Measurements from ENCODE around the gene ART3.
"Not testable (repeated sequence)": the region's sequence is repeated elsewhere in the genome, so short reads cannot be mapped to it uniquely, and the experiment has no call there.

Gene ART3

GRCh38 chr4:76074468-76074867, at the start of gene ART3:
ART3 (plus strand) TSS chr4:76074709; CDS start chr4:76075890, 1,181 bp downstream.
- no peak for DNase-seq

- peak; percentile 32 for DNase-seq
Measured at GRCh38 chr4:76028350-76028765, 46.2 kb upstream of the ART3 start.

DNA sequence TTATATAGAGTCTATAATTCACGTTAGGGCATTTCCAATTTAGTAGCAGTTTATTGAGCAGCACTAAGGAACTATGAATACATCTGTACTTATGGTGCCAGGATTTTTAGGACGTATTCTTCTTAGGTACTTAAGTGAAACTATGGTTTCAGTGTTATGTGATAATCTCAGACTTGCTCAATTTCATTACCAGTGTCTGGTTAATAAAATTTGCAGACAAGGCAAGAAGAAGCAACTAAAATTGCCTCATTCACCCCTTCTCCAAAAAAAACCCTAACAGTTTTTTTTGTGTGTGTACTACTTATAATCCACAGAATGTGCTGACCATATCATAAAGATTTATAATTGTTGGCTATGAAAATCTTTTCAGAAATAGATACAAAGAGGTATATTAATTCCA, 45.2 kb upstream of the ART3 start:
- no peak for DNase-seq

DNA sequence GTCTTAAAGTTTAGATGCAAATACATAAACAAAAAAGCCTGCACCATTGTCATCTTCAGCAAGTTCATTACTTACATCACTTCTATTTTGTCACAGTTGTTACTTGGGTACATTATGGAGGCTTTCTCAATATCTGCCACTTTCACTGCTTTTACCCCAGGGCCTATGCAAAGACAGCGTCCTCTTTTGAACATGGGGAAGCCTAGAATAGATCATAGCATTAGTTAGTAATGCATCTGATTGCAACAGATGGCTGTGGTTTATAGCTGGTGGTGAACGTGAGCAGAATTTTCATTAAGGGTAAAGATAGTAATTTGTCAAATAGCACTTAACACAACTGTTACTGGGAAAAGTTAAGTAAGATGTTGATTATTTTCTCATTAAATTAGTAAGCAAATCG, 39.4 kb upstream of the ART3 start:
- no peak for DNase-seq

- DNase-seq = no peak
Measured at GRCh38 chr4:76035799-76036380, 38.6 kb upstream of the ART3 start, which contains the start of gene CXCL11. CXCL11 (minus strand) TSS chr4:76036070; CDS start chr4:76035987, 83 bp downstream.

DNA sequence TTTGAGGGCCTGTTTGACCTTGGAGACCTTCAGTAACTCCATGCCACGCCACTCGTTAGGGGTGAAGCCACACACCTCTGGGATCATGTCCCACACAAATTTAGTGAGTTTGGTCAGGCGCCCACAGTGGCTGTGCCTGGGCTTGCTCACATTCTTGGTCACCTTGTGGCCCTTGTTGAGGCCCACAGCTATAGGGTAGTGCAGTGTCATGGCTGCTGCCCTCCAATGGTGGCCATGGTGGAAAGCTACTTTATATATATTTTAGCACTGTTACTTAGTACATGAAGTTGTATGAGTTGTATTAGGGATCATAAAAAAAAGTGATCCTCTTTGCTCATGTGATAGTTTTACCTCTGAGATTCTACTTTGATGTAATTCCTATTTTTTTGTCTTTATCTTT, 37.7 kb upstream of the ART3 start:
- no peak for DNase-seq

- DNase-seq = peak; percentile 25
Measured at GRCh38 chr4:76042241-76042998, 32.1 kb upstream of the ART3 start.

DNA sequence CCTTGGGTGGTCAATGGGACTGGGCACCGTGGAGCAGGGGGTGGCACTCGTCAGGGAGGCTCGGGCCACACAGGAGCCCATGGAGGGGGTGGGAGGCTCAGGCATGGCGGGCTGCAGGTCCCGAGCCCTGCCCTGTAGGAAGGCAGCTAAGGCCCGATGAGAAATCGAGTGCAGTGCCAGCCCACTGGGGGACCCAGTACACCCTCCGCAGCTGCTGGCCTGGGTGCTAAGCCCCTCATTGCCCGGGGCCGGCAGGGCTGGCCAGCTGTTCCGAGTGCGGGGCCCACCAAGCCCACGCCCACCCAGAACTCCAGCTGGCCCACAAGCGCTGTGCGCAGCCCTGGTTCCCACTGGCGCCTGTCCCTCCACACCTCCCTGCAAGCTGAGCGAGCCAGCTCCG, 31.2 kb upstream of the ART3 start:
- DNase-seq = not testable (repeated sequence)

- not testable (repeated sequence) for DNase-seq
Measured at GRCh38 chr4:76044686-76045085, 29.8 kb upstream of the ART3 start.

GRCh38 chr4:76049860-76050416, 24.6 kb upstream of the ART3 start:
- not testable (repeated sequence) for DNase-seq

DNA sequence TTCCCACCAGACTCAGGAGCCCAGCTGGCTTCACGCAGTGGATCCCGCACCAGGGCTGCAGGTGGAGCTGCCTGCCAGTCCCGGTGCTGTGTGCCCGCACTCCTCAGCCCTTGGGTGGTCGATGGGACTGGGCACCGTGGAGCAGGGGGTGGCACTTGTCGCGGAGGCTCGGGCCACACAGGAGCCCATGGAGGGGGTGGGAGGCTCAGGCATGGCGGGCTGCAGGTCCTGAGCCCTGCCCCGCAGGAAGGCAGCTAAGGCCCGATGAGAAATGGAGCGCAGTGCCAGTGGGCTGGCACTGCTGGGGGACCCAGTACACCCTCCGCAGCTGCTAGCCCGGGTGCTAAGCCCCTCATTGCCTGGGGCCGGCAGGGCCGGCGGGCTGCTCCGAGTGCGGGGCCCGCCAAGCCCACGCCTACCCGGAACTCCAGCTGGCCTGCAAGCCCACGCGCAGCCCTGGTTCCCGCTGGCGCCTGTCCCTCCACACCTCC, 23.9 kb upstream of the ART3 start:
- not testable (repeated sequence) for DNase-seq

DNA sequence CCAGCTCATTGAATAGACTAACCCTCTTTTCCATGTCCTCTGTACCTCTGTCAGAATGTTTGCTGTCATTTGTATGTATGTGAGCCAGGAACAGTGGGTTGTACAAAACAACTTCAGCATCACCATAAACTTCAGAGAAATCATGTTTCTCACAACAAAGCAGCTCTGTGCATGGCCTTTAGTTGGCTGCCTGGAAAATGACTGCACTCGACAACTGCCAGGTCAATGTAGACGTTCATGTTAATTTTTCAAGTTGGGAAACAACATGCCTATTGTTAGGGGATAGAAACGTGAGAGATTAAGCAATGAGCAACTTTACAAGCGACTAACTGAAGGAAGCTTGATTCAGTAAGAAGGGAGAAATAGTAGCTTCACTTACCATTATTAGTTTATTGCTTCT, 20.8 kb upstream of the ART3 start:
- DNase-seq = no peak

DNA sequence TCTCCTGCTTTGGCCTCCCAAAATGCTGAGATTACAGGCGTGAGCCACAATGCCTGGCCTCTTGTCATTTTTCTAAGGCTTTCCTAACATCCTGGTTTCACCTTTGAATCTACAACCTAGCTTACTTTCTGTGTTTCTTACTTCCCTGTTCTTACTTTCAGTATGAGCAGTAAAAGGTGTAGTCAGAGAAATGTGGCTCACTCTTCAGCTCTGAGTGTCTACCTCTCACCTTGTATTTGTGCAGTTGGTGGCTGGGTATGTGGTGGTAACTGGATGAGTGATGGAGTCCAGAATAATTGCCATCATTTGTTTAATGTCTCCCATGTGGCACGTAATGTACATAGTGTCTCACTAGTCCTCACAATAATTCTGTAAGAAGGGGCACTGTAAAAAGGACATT, 19.5 kb upstream of the ART3 start:
- no peak for DNase-seq

- DNase-seq = no peak
Measured at GRCh38 chr4:76055421-76055820, 19.1 kb upstream of the ART3 start.

DNA sequence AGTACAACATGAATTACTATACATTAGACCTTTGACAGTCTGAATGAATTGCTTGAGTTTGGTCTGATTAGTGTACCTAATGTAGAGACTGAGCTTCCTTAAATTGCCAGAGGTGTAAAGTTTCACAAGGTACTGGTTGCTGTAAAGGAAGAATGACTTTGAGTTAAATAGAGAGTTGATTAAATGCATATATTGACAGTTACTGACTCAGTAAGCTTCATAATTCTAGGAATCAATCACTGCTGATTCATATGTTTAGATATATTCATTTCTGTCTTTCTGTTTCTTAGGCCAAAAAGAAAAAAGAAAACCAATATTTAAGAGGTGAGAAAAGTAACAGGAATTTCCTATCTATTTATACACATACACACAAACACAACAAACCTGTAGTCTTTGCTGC, 16.2 kb upstream of the ART3 start:
- no peak for DNase-seq

DNA sequence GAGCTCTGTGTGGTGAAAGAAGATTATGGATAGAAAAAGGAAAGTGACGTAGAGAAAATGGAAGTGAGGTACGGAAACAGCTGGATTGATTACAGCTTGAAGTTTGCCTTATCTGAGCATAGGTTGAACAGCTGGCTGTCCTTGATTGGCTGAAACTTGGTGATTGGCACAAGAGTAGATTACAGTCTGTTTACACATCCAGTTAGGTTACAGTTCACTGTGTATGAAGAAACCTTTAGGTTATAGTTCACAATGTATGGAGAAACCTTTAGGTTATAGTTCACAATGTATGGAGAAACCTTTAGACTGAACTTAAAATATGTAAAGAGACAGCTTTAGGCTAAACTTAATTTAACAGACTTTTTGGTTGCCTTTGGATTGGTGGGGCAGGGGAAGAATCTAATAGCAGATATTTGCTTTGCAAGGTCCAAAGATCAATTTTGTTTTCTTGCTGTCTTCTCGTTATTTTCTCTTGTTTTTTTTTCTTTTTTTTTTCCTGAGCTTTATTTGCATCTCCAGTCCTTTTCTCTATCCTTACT, 15.6 kb upstream of the ART3 start:
- DNase-seq = no peak

GRCh38 chr4:76059750-76060149, 14.8 kb upstream of the ART3 start:
- no peak for DNase-seq

GRCh38 chr4:76060506-76060905, 14.0 kb upstream of the ART3 start:
- no peak for DNase-seq

GRCh38 chr4:76061421-76061820, 13.1 kb upstream of the ART3 start:
- no peak for DNase-seq

GRCh38 chr4:76061982-76062381, 12.5 kb upstream of the ART3 start:
- DNase-seq = no peak

- DNase-seq = no peak
Measured at GRCh38 chr4:76066546-76066945, 8.0 kb upstream of the ART3 start.

DNA sequence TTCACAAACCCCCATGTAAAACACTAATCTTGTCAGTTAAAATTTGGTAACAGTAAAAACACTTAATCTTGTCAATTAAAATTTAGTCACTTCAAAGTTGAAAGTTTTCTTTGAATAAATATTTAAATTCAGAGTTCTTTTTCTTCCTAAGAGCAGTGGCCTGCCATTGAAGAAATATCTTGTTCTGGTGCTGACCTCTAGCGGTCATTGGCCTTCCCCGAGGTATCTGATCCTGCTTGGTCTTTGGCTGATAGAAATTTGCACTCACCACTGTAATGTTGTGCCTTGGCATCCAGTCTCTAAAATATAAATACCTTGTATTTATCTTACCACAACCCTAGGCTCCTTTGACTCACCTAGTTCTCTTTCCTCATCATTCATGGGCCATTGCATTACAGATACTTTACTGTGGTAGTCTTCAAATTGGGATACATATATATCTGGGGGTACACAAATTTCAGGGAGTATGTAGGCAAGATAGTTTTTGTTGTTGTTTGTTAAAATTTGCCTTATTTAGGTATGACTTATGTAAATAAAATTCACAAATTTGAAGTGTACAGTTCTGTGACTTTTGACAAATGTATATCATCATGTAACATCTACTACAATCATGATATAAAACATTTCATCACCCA, 6.7 kb upstream of the ART3 start:
- DNase-seq = peak; percentile 76

- DNase-seq = no peak
Measured at GRCh38 chr4:76072760-76073159, 1.7 kb upstream of the ART3 start.
